Skeletal muscle tissue (tissue), 4 donors: ENCODE results near the gene SIRPB2. TPM values are rescaled to one million over a fixed set of nuclear protein-coding genes. Genes with fewer than 3 reads are reported as not detected.

Experiments
- H3K27ac ChIP-seq: one replicate; pipeline ENCODE4 v1.7.0; 2013; ENCODE audit warnings: mild to moderate bottlenecking, low read depth, low read length, inconsistent platforms
- H3K27me3 ChIP-seq, 3 donors: one replicate each; pipeline ENCODE4 v1.7.0; 2013; ENCODE audit warnings: low read length in 3 of 3; ENCODE audit not compliant: control insufficient read depth in 3 of 3, insufficient read depth in 3 of 3
- H3K36me3 ChIP-seq, 3 donors: one replicate each; pipeline ENCODE4 v1.7.0; 2013; ENCODE audit warnings: low read length in 3 of 3; ENCODE audit not compliant: control insufficient read depth in 3 of 3, insufficient read depth in 3 of 3
- H3K4me1 ChIP-seq, 3 donors: one replicate each; pipeline ENCODE4 v1.7.0; 2013; ENCODE audit warnings: low read length in 3 of 3, mild to moderate bottlenecking in 3 of 3; ENCODE audit not compliant: control insufficient read depth in 3 of 3, insufficient read depth in 3 of 3
- H3K4me3 ChIP-seq, 3 donors: one replicate each; pipeline ENCODE4 v1.7.0; 2013; ENCODE audit warnings: low read length in 3 of 3
- H3K9ac ChIP-seq, 3 donors: one replicate each; pipeline ENCODE4 v1.7.0; 2013; ENCODE audit warnings: low read length in 3 of 3, mild to moderate bottlenecking in 3 of 3, moderate library complexity in 2 of 3, low read depth in 1 of 3
- H3K9me3 ChIP-seq, 3 donors: one replicate each; pipeline ENCODE4 v1.7.0; 2013; ENCODE audit warnings: low read length in 3 of 3; ENCODE audit not compliant: control insufficient read depth in 3 of 3
- total RNA-seq: library from RNA; depleted of rRNA; stranded (reverse); fragments of >200 nt; gene quantifications from one replicate; pipeline ENCODE4 v1.2.3, GENCODE V29; 2014
- donor health status: Osteomylitis.

The SIRPB2 gene
- total RNA-seq, result 1.6 TPM

DNA sequence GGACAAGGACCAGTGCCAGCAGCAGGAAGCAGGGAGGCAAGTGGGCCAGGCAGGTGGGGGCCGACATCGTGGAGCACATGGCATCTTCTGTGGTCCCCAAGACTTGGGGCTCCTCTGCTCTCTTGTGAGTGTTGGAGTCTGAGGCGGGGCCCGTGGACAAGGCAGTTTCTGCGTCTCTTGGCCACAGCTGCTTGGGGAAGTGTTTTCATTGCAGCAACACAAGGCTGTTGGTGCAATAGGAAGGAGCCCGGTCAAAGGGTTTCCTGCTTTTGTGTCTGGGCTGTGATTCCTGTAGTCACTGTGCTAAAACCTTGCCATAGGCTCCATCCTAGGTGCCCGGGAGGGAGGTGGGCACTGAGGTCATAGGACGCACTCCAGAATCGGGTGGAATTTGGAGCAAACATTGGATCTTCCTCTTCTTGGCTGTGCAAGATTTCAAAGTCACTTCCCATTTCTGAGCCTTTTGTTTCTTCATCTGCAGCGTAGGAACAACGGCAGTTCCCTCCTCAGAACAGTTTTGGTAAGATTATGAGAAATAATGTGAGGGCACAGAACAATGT lies at the start of gene SIRPB2:
Gene SIRPB2, minus strand, starts transcription at position 140 of the 560 bp plus-strand sequence. Its CDS starts 61 bp downstream, at position 79.
- H3K9me3 ChIP-seq, result no peaks in the 10 kb centered on the region
- H3K36me3 ChIP-seq, result no peaks in the 10 kb centered on the region
- no peak within 1 kb of the TSS for H3K9ac ChIP-seq
- peak within 1 kb of the TSS; percentile 52 for H3K27ac ChIP-seq
- H3K27me3 ChIP-seq, result no peaks in the 10 kb centered on the region
- peak within 1 kb of the TSS in 2 of 3 donors; percentile 20 to 32 for H3K4me3 ChIP-seq
- H3K4me1 ChIP-seq, result peaks cover 0 to 3% (median 0%) of the 10 kb centered on the region in 3 donors

DNA sequence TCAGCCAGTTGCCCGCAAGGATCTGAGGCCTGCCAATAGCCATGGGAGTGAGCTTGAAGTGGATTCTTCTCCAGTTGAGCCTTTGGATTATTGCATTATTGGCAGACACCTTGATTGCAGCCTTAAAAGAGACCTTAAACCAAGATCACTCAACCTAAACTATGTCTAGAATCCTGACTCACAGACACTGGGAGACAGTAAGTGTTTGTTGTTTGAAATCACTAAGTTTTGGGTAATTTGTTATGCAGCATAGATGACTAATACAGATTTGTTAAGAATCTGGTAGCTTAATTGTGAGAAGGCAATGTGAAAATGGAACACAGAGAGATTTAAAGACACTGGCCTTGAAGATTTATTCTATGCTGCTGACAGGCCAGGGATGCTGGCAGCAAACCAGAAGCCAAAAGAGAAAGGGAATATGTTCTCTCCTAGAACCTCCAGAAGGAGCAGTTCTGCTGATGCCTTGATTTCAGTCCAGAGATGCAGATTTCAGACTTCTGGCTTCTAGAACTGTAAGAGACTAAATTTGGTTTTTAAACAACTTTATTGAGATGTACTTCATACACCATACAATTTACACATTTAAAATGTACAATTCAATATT lies 48.7 kb upstream of the SIRPB2 start:
- no peaks in the 10 kb centered on the region for H3K27me3 ChIP-seq
- H3K36me3 ChIP-seq, result no peaks in the 10 kb centered on the region
- no peaks in the 10 kb centered on the region for H3K4me1 ChIP-seq
- H3K9me3 ChIP-seq, result no peaks in the 10 kb centered on the region
- no peak overlapping the region for H3K4me3 ChIP-seq
- no peak overlapping the region for H3K27ac ChIP-seq
- H3K9ac ChIP-seq, result no peak overlapping the region

DNA sequence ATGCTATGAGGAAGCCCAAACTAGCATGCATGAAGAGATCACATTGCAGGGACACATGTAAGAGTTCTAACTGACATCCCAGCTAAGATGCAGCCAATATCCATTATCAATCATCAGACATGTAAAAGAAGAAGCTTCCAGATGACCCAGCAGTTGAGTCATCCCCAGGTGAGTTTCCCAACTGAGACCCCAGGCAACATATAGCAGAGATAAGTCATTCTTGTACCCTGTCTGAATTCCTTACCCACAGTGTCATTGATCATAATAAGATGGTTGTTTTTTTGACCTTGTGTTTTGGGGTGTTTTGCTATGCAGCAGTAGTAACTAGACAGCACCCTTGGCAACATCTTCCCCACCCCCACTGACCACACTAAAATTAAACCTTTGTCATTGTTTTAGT lies 47.4 kb upstream of the SIRPB2 start:
- Histone ChIP-seq H3K27me3 (peaks cover 0 to 2% (median 0%) of the 10 kb centered on the region in 3 donors), H3K9me3 (no peaks in the 10 kb centered on the region), H3K27ac (no peak overlapping the region), H3K9ac (no peak overlapping the region), H3K4me3 (no peak overlapping the region), H3K4me1 (no peaks in the 10 kb centered on the region), H3K36me3 (no peaks in the 10 kb centered on the region)

DNA sequence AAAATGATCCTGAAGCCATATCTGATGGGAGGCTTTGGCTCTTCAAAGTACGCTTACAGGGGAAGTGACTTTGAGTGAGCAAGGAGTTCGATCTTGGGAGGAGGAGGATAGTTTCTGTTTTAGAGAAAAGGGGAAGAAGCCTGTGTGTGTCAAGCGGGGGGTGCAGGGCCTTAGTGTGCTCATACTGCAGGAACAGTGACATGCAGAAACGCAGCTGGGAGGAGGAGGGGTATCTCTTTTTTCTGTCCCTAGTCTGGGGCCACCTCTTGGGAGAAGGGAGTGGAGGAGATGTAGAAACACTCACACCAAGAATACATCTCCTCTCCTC lies 46.5 kb upstream of the SIRPB2 start:
- Histone ChIP-seq H3K27ac (peak overlapping the region; percentile 58), H3K4me3 (no peak overlapping the region), H3K9me3 (no peaks in the 10 kb centered on the region)

DNA sequence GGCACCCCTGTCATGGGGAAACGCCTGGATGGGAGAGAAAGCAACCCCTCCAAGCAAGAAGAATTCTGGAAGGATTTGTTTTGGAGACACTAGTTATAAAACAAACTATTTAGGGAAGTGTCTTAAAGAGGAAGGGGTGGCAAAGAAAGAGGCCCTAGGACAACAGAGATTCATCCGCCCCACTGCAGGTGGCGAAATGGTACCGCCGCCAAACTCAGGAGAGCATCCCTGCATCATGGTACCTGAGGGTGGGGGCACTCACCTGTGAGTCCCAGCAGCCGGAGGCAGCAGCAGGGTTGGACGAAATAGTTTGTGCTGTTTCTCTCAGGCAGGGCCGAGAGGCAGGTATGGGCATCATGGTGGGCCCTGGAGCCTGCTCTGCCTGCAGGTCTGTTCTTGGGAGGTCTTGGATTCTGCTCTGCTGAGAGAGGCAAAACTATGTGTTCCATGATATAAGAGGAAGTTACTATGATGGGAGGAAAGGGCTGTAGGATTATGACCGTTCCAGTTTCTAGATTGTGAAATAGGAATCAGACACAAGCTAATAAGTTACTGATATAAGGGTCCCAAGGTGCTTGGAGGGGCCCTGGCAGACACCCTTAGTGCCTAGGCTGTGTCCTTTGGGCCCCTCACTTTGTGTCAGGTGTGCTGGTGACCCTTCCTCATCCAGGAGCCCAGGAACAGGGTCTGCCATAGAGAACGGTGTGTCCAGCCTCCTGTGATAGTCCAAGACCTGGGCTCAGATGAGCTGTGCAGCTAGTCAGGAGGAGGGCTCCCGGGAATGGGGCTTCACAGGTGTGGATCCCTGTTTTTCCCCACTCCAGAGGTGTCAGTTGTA lies 45.9 kb upstream of the SIRPB2 start:
- no peak overlapping the region for H3K4me3 ChIP-seq
- no peaks in the 10 kb centered on the region for H3K4me1 ChIP-seq
- H3K36me3 ChIP-seq, result no peaks in the 10 kb centered on the region
- no peaks in the 10 kb centered on the region for H3K9me3 ChIP-seq
- H3K27ac ChIP-seq, result peak overlapping the region; percentile 58
- peaks cover 0 to 2% (median 0%) of the 10 kb centered on the region in 3 donors for H3K27me3 ChIP-seq
- H3K9ac ChIP-seq, result no peak overlapping the region

More for the DNA sequence above, 46.5 kb upstream of the SIRPB2 start:
- H3K36me3 ChIP-seq, result no peaks in the 10 kb centered on the region
- H3K4me1 ChIP-seq, result no peaks in the 10 kb centered on the region
- H3K9ac ChIP-seq, result no peak overlapping the region
- H3K27me3 ChIP-seq, result peaks cover 0 to 2% (median 0%) of the 10 kb centered on the region in 3 donors

DNA sequence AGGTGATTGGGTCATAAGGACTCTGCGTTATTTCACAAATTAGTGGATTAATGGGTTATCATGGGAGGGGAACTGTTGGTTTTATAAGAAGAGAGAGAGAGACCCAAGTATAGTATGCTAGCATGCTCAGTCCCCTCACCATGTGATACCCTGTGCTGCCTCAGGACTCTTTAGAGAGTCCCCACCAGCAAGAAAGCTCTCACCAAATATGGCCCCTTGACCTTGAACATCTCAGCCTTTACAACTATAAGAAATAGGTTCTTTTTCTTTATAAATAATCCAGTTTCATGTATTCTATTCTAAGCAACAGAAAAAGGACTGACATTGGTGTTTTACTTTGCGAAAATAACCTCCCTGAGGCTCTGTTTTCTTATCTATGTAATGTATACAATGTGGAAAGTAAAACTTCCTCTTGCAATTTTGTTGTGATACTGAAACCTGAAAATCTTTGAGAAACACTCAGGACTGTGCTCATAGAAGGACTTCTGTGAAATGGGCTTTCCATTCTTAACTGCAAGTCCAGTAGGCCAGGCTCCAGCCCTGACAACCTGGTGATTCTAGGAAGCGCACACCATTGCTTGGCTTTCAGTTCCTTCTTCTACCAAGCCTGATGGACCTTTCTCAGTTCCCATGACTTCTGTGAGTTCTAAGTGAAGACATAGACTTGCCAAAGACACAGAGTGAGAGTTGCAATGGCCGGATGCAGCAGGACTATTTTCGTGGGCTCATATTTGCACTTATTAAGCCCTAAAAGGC lies 44.4 kb upstream of the SIRPB2 start:
- no peaks in the 10 kb centered on the region for H3K9me3 ChIP-seq
- peaks cover 0 to 2% (median 0%) of the 10 kb centered on the region in 3 donors for H3K27me3 ChIP-seq
- no peaks in the 10 kb centered on the region for H3K4me1 ChIP-seq
- H3K4me3 ChIP-seq, result no peak overlapping the region
- H3K36me3 ChIP-seq, result no peaks in the 10 kb centered on the region
- H3K9ac ChIP-seq, result no peak overlapping the region
- no peak overlapping the region for H3K27ac ChIP-seq

DNA sequence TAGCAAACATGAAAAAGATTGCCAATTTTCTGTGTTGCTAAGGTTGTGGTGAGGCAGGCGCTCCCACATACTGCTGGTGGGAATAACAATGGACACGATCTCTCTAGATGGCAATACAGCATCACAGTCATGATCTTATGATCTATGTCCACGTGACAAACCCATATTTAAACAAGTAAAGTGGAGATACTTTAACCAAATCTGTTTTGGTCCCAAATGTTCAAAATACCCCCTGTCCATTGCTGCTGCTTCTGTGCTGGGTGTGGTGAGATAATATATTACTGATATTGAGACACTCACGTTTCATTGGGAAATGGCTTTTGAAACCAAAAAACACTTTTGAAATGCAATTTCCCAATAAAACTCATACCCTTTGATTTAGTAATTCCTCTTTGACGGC lies 43.3 kb upstream of the SIRPB2 start:
- peaks cover 0 to 2% (median 0%) of the 10 kb centered on the region in 3 donors for H3K27me3 ChIP-seq
- H3K9me3 ChIP-seq, result no peaks in the 10 kb centered on the region
- no peak overlapping the region for H3K4me3 ChIP-seq
- H3K4me1 ChIP-seq, result no peaks in the 10 kb centered on the region
- no peak overlapping the region for H3K9ac ChIP-seq
- no peaks in the 10 kb centered on the region for H3K36me3 ChIP-seq
- H3K27ac ChIP-seq, result no peak overlapping the region

DNA sequence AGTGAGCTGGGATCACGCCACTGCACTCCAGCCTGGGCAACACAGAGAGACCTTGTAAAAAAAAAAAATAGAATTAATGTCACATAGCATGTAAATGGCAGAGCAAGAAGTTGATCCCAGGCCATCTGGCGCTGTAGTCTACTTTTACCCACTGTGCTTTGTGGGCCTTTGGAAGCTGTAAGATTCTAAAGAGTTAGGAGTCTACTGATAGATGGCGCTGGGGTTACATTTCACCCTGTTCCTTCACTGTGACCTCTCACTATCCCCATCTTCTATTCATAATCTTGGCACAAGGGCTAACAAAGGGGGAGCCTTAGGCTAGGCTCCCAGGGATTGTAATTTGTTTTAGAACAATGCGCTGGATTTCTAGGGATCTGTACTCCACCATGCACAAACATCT lies 41.8 kb upstream of the SIRPB2 start:
- Histone ChIP-seq H3K9me3 (no peaks in the 10 kb centered on the region), H3K36me3 (no peaks in the 10 kb centered on the region), H3K4me1 (no peaks in the 10 kb centered on the region), H3K27me3 (peaks cover 0 to 2% (median 0%) of the 10 kb centered on the region in 3 donors), H3K4me3 (no peak overlapping the region), H3K9ac (no peak overlapping the region), H3K27ac (no peak overlapping the region)

DNA sequence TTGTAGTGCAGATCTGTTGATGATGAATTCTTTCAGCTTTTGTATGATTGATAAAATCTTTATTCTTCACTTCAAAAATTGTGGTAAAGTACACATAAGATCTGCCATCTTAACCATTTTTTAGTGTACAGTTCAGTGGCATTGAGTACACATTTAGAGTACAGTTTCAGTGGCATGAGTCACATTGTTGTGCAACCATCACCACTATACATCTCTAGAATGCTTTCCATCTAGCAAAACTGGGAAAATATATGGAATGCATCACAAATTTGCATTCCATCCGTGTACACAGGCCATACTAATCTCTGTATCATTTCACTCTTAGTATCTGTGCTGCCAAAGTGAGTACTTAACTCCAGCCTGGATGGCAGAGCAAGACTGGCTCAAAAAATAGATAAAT lies 37.6 kb upstream of the SIRPB2 start:
- Histone ChIP-seq H3K9me3 (no peaks in the 10 kb centered on the region), H3K36me3 (no peaks in the 10 kb centered on the region), H3K27me3 (no peaks in the 10 kb centered on the region), H3K9ac (no peak overlapping the region), H3K27ac (no peak overlapping the region), H3K4me1 (no peaks in the 10 kb centered on the region), H3K4me3 (no peak overlapping the region)
